Adipocyte (in vitro differentiated cells): Measurements from ENCODE around the gene SUPT4H1.
"Not testable (repeated sequence)": the region's sequence is repeated elsewhere in the genome, so short reads cannot be mapped to it uniquely, and the experiment has no call there.

ENCODE experiments used
- DNase-seq: peaks from one replicate; pipeline ENCODE4 v3.0.0-alpha.2; 2015; ENCODE audit warnings: low read depth
- H3K27me3 ChIP-seq: replicated peaks from 2 replicates; pipeline ENCODE4 v1.7.0; 2013; ENCODE audit warnings: mild to moderate bottlenecking, low read length, moderate library complexity; ENCODE audit not compliant: control insufficient read depth, insufficient read depth
- H3K36me3 ChIP-seq: 2 replicates; pipeline ENCODE4 v1.7.0; 2013; ENCODE audit warnings: low read length, mild to moderate bottlenecking, moderate library complexity; ENCODE audit not compliant: control insufficient read depth, insufficient read depth, severe bottlenecking
- H3K4me1 ChIP-seq: 2 replicates; pipeline ENCODE4 v1.7.0; 2013; ENCODE audit warnings: mild to moderate bottlenecking, low read length, moderate library complexity; ENCODE audit not compliant: control insufficient read depth, insufficient read depth
- H3K4me3 ChIP-seq: 2 replicates; pipeline ENCODE4 v1.7.0; 2013; ENCODE audit warnings: mild to moderate bottlenecking, low read length, moderate library complexity
- H3K9ac ChIP-seq: 2 replicates; pipeline ENCODE4 v1.7.0; 2013; ENCODE audit warnings: mild to moderate bottlenecking, low read length, moderate library complexity
- H3K9me3 ChIP-seq: 2 replicates; pipeline ENCODE4 v1.7.0; 2013; ENCODE audit warnings: mild to moderate bottlenecking, low read length, moderate library complexity; ENCODE audit not compliant: control insufficient read depth

Gene SUPT4H1

GRCh38 chr17:58351831-58352595 is at the start of gene SUPT4H1:
SUPT4H1 (minus strand) TSS chr17:58352201; CDS start chr17:58352135, 66 bp downstream.
- H3K4me1 ChIP-seq, result peaks cover 16% of the 10 kb centered on the region
- peaks cover 32% of the 10 kb centered on the region for H3K36me3 ChIP-seq
- H3K4me3 ChIP-seq, result peak within 1 kb of the TSS; percentile 100
- DNase-seq, result peak; percentile 94
- H3K27me3 ChIP-seq, result peaks cover 3% of the 10 kb centered on the region
- H3K9ac ChIP-seq, result peak within 1 kb of the TSS; percentile 97
- H3K9me3 ChIP-seq, result no peaks in the 10 kb centered on the region

DNA sequence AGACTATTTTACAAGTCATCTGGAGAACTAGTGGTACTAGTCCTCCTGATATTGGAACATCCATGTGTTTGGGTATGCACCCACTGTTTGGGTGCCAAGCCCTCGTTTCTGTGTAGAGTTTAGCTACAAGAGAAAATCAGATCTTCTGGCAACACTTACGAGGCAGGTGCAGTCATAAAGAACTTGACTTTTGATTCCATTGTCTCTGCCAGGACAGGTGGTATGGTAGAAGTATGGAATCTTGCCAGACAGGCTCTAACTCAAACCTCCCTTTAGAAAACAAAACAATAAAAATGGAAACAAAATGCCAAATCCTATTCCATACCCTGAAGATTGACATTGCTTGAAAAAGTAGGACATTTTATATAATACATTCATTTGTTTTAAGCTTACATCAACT is 49.3 kb upstream of the SUPT4H1 start:
- Histone ChIP-seq H3K9ac (no peak overlapping the region), H3K4me3 (no peak overlapping the region), H3K4me1 (no peaks in the 10 kb centered on the region), H3K9me3 (no peaks in the 10 kb centered on the region), H3K27me3 (peaks cover 9% of the 10 kb centered on the region), H3K36me3 (no peaks in the 10 kb centered on the region)
- no peak for DNase-seq

DNA sequence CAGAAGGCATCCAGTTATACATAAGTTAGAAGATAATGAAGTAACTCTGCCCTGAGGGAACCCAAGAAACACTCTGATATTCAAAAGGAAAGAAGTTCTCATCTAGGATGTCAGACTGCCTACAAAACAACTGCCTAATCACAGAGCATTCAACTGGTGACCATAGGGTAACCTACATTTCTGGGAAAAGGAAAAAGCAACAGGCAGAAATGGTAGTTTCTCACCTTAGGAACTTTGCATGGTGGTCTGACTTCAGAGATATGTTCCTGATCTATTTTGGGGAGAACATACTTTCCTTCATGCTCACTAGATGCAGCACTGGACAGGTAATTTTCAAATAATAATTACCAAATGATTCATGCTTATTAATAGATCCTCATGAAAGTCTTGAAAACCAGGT is 48.8 kb upstream of the SUPT4H1 start:
- Histone ChIP-seq H3K27me3 (peaks cover 12% of the 10 kb centered on the region), H3K4me1 (no peaks in the 10 kb centered on the region), H3K9ac (no peak overlapping the region), H3K4me3 (no peak overlapping the region), H3K9me3 (no peaks in the 10 kb centered on the region), H3K36me3 (no peaks in the 10 kb centered on the region)
- DNase-seq, result no peak

- Histone ChIP-seq H3K4me1 (no peaks in the 10 kb centered on the region), H3K27me3 (peaks cover 14% of the 10 kb centered on the region), H3K9ac (no peak overlapping the region), H3K4me3 (no peak overlapping the region), H3K36me3 (no peaks in the 10 kb centered on the region), H3K9me3 (no peaks in the 10 kb centered on the region)
- no peak for DNase-seq
Observed at GRCh38 chr17:58399974-58400373, 48.0 kb upstream of the SUPT4H1 start.

- H3K4me3 ChIP-seq, result no peak overlapping the region
- no peaks in the 10 kb centered on the region for H3K4me1 ChIP-seq
Observed at GRCh38 chr17:58398574-58399266, 46.7 kb upstream of the SUPT4H1 start.

DNA sequence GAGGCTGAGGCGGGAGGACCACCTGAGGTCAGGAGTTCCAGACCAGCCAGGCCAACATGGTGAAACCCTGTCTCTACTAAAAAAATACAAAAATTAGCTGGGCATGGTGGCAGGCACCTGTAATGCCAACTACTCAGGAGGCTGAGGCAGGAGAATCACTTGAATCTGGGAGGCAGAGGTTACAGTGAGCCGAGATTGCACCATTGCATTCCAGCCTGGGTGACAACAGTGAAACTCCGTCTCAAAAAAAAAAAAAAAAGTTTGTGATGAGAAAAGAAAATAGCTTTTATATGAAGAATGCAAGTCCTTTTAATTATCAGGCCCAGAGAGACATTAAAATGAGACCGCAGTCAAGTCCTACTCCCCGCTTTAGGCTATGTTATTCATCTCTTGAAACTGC is 45.4 kb upstream of the SUPT4H1 start:
- peaks cover 27% of the 10 kb centered on the region for H3K27me3 ChIP-seq
- DNase-seq, H3K9ac ChIP-seq, H3K4me3 ChIP-seq, H3K36me3 ChIP-seq, H3K9me3 ChIP-seq, H3K4me1 ChIP-seq: not testable (repeated sequence)

More at GRCh38 chr17:58398574-58399266, 46.7 kb upstream of the SUPT4H1 start:
- no peak for DNase-seq
- Histone ChIP-seq H3K27me3 (peaks cover 26% of the 10 kb centered on the region), H3K9ac (no peak overlapping the region), H3K9me3 (no peaks in the 10 kb centered on the region), H3K36me3 (no peaks in the 10 kb centered on the region)

DNA sequence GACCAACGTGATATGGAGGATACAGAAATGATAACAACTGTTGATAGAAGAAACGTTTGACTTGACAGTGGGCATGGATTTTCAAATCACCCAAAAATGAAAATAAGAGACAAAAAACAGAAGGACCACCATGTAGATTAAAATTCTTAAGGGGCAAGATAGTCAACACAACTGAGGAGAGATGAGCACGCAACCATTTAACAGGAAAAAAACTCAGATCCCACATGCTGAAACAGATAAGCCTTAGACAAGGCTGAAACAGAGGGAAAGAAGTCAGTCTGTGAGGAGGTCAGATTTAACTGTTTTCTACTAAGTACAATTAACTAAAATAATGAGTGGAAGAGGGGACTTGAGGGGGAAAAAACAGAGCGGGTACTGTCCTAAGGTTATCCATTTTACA is 44.2 kb upstream of the SUPT4H1 start:
- DNase-seq, result no peak
- no peaks in the 10 kb centered on the region for H3K4me1 ChIP-seq
- no peak overlapping the region for H3K4me3 ChIP-seq
- H3K9ac ChIP-seq, result no peak overlapping the region
- H3K36me3 ChIP-seq, result no peaks in the 10 kb centered on the region
- H3K27me3 ChIP-seq, result peaks cover 35% of the 10 kb centered on the region
- no peaks in the 10 kb centered on the region for H3K9me3 ChIP-seq

DNA sequence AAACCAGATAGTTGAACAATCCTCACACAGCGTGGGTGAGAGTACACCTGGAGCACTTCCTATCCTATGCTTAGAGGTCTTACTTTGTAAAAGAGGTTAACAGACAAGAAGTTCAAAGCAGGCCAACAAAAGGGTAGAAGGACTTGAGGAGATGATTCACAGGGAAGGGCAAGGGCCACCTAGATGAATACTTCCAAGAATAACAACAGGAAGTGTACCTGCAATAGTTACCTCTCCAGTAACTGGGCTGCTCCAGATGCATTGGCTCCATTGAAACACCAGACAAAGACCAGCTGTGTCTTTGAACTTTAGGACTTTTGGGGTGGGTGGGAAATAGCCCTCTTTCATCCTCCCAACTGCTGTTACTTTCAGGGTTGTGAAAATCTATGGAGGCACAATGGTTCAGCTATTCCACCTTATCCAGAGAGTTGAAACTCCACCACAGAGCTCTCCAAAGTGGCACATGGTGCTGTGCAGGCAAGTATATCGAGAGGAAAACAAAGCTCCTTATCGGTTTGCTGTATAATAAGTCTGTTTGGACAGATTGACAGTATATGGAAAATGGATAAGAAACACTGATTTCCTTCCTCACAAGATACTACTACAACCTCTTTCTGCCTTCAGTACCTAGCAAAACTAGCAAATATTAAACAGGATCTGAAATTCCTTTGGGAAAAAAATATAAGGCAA is 42.7 kb upstream of the SUPT4H1 start:
- Histone ChIP-seq H3K36me3 (no peaks in the 10 kb centered on the region), H3K9me3 (no peaks in the 10 kb centered on the region), H3K4me3 (no peak overlapping the region), H3K27me3 (peaks cover 49% of the 10 kb centered on the region), H3K4me1 (no peaks in the 10 kb centered on the region), H3K9ac (no peak overlapping the region)
- no peak for DNase-seq

DNA sequence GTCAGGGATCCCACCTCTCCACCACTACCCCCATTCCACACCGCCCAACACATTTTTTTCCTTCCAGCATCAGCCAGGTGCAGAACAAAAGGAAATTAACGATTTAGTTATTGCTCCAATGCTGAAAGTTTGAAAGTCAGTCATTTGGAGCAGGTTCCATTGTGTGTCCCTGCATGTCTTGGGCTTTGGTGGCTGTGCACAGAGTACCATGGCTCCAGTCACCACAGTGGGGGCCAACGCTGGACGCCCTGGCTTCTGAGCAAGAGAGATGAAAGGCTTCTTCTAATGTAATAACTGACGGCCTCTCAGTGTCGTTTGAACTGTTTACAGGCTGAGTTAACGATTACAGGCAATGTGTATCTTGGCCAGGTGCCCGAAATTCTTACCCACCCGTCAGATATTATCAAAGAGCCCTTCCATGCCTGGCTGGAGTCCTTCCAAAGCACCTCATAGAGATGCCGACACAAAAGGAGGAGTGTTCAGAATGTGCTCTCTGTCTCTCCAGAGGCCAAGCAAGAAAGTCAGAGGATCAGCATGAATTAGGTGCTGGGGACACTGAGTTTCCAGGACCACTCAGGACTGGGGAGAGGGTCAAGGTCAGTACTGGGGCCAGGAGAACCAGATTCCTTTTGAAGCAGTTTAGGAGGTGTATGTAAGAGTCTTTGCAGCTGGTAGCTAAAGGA is 39.4 kb upstream of the SUPT4H1 start:
- no peak for DNase-seq
- H3K36me3 ChIP-seq, result no peaks in the 10 kb centered on the region
- no peak overlapping the region for H3K9ac ChIP-seq
- H3K4me1 ChIP-seq, result no peaks in the 10 kb centered on the region
- H3K4me3 ChIP-seq, result no peak overlapping the region
- no peaks in the 10 kb centered on the region for H3K9me3 ChIP-seq
- peaks cover 55% of the 10 kb centered on the region for H3K27me3 ChIP-seq

DNA sequence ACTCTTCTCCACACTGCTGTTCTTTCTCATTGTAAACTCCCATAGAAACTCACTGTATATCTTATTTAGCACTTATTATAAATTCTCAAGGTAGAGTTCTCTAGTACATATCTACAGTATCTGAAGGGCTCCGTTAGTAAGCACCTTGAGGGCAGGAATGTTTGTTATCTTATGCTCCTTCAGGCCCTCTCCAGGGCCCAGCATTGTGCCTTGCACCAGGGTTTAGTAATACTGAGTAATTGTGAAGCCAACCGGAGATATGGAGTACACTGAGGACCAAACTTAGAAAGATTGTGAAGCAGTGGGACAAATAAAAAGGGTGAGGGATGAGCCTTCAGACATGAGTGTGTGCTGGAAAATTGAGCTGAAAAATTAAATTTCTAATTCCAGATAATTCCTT is 38.9 kb upstream of the SUPT4H1 start:
- Histone ChIP-seq H3K9ac (no peak overlapping the region), H3K27me3 (peaks cover 53% of the 10 kb centered on the region), H3K4me3 (no peak overlapping the region), H3K9me3 (no peaks in the 10 kb centered on the region), H3K36me3 (no peaks in the 10 kb centered on the region), H3K4me1 (no peaks in the 10 kb centered on the region)
- DNase-seq, result no peak
